ENCODE measurements around the gene C3orf18. TPM values are rescaled to one million over a fixed set of nuclear protein-coding genes. Genes with fewer than 3 reads are reported as not detected.

Gene C3orf18
- total RNA-seq, 1 donor from 2014 or later = 3.6 TPM

GRCh38 chr3:50577348-50577747 lies 9.8 kb upstream of the C3orf18 start:
- no peak for DNase-seq

- DNase-seq = no peak
Measured at GRCh38 chr3:50575372-50575771, 7.8 kb upstream of the C3orf18 start.

GRCh38 chr3:50574444-50574831 lies 6.9 kb upstream of the C3orf18 start:
- DNase-seq = no peak

- DNase-seq = no peak
Measured at GRCh38 chr3:50573566-50574443, 6.3 kb upstream of the C3orf18 start.

- DNase-seq = no peak
Measured at GRCh38 chr3:50572801-50573371, 5.3 kb upstream of the C3orf18 start.

- DNase-seq = peak; percentile 82
Measured at GRCh38 chr3:50572158-50572557, 4.6 kb upstream of the C3orf18 start.

GRCh38 chr3:50571486-50571885 lies 3.9 kb upstream of the C3orf18 start:
- no peak for DNase-seq

GRCh38 chr3:50570508-50571279 lies 3.1 kb upstream of the C3orf18 start:
- DNase-seq = no peak

GRCh38 chr3:50568947-50569749 lies 1.6 kb upstream of the C3orf18 start, which contains the start of gene HEMK1:
HEMK1 (plus strand) TSS chr3:50569522; CDS start chr3:50571105, 1,583 bp downstream.
- DNase-seq = peak; percentile 92

- no peak for DNase-seq
Measured at GRCh38 chr3:50567011-50567385, 549 bp downstream of the C3orf18 start.

- DNase-seq = no peak
Measured at GRCh38 chr3:50564321-50564720, 3.2 kb downstream of the C3orf18 start.

- DNase-seq = no peak
Measured at GRCh38 chr3:50563867-50564266, 3.7 kb downstream of the C3orf18 start.

GRCh38 chr3:50562861-50563260 lies 4.7 kb downstream of the C3orf18 start:
- no peak for DNase-seq

GRCh38 chr3:50559702-50560101 lies 7.8 kb downstream of the C3orf18 start:
- DNase-seq = no peak

GRCh38 chr3:50557915-50558314 lies 9.6 kb downstream of the C3orf18 start:
- no peak for DNase-seq

GRCh38 chr3:50557106-50557505 lies 10.4 kb downstream of the C3orf18 start:
- DNase-seq = no peak

GRCh38 chr3:50554553-50554952 lies 13.0 kb downstream of the C3orf18 start:
- no peak for DNase-seq

GRCh38 chr3:50552598-50552997 lies 14.9 kb downstream of the C3orf18 start:
- DNase-seq = no peak

- DNase-seq = no peak
Measured at GRCh38 chr3:50551681-50552435, 15.7 kb downstream of the C3orf18 start.

- DNase-seq = no peak
Measured at GRCh38 chr3:50551054-50551659, 16.4 kb downstream of the C3orf18 start.

GRCh38 chr3:50550079-50550736 lies 17.3 kb downstream of the C3orf18 start:
- peak; percentile 65 for DNase-seq

All from dermis blood vessel endothelial cell (primary cell).